Mesenchymal stem cell (in vitro differentiated cells and primary cell): ENCODE measurements around the gene SPTSSA.
"Not testable (repeated sequence)": the region's sequence is repeated elsewhere in the genome, so short reads cannot be mapped to it uniquely, and the experiment has no call there.

Source experiments
- DNase-seq: peaks from one replicate; pipeline ENCODE4 v3.0.0-alpha.2; 2013
- H2AFZ ChIP-seq: one replicate; pipeline ENCODE4 v1.6.1; 2013; ENCODE audit warnings: low read depth, mild to moderate bottlenecking, control low read depth, inconsistent platforms, low read length, moderate library complexity
- H2AK5ac ChIP-seq: 2 replicates; pipeline ENCODE4 v1.6.1; 2013; ENCODE audit warnings: low read length, moderate library complexity, mild to moderate bottlenecking, inconsistent platforms; ENCODE audit not compliant: severe bottlenecking
- H2BK120ac ChIP-seq: one replicate; pipeline ENCODE4 v1.6.1; 2013; ENCODE audit warnings: low read depth, mild to moderate bottlenecking, inconsistent platforms, low read length, moderate library complexity
- H2BK12ac ChIP-seq, 2 experiments: one replicate each; pipeline ENCODE4 v1.6.1; 2013; ENCODE audit warnings: inconsistent platforms in 2 of 2, low read length in 2 of 2, mild to moderate bottlenecking in 2 of 2, moderate library complexity in 2 of 2, control low read depth in 1 of 2
- H2BK15ac ChIP-seq: one replicate; pipeline ENCODE4 v1.6.1; 2013; ENCODE audit warnings: mild to moderate bottlenecking, low read depth, inconsistent platforms; ENCODE audit not compliant: poor library complexity, severe bottlenecking
- H2BK5ac ChIP-seq: 2 replicates; pipeline ENCODE4 v1.6.1; 2013; ENCODE audit warnings: low read depth, mild to moderate bottlenecking, low read length, control low read depth, inconsistent platforms; ENCODE audit not compliant: poor library complexity, severe bottlenecking
- H3K14ac ChIP-seq, 2 experiments: one replicate each; pipeline ENCODE4 v1.6.1; 2013; ENCODE audit warnings: inconsistent platforms in 2 of 2, low read length in 2 of 2, control low read depth in 1 of 2, mild to moderate bottlenecking in 1 of 2, moderate library complexity in 1 of 2
- H3K18ac ChIP-seq, 2 experiments: one replicate each; pipeline ENCODE4 v1.6.1; 2013; ENCODE audit warnings: inconsistent platforms in 2 of 2, low read length in 2 of 2, control low read depth in 1 of 2, low read depth in 1 of 2, mild to moderate bottlenecking in 1 of 2
- H3K23ac ChIP-seq, 2 experiments: one replicate each; pipeline ENCODE4 v1.6.1; 2013; ENCODE audit warnings: inconsistent platforms in 2 of 2, low read length in 2 of 2, mild to moderate bottlenecking in 2 of 2, moderate library complexity in 2 of 2, control low read depth in 1 of 2
- H3K27ac ChIP-seq: 2 replicates; pipeline ENCODE4 v1.5.1; 2013; ENCODE audit warnings: mild to moderate bottlenecking, moderate library complexity, low read length, control low read depth, inconsistent platforms; ENCODE audit not compliant: poor library complexity, severe bottlenecking
- H3K27me3 ChIP-seq, 2 experiments: 2 replicates each; pipeline versions ENCODE4 v1.6.1 to v1.7.0; 2013; ENCODE audit warnings: low read length in 2 of 2, mild to moderate bottlenecking in 2 of 2, moderate library complexity in 2 of 2, control low read depth in 1 of 2, inconsistent platforms in 1 of 2; ENCODE audit not compliant: control insufficient read depth in 1 of 2, insufficient read depth in 1 of 2
- H3K36me3 ChIP-seq, 2 experiments: 2 replicates each; pipeline versions ENCODE4 v1.6.1 to v1.7.0; 2013; ENCODE audit warnings: low read length in 2 of 2, control low read depth in 1 of 2, inconsistent platforms in 1 of 2, low read depth in 1 of 2, mild to moderate bottlenecking in 1 of 2; ENCODE audit not compliant: insufficient read depth in 2 of 2, control insufficient read depth in 1 of 2
- H3K4ac ChIP-seq, 2 experiments: one replicate each; pipeline ENCODE4 v1.6.1; 2013; ENCODE audit warnings: inconsistent platforms in 2 of 2, low read length in 2 of 2, mild to moderate bottlenecking in 2 of 2, moderate library complexity in 2 of 2, control low read depth in 1 of 2, low read depth in 1 of 2
- H3K4me1 ChIP-seq: 2 replicates; pipeline ENCODE4 v1.6.1; 2013; ENCODE audit warnings: low read depth, low read length, control low read depth; ENCODE audit not compliant: control insufficient read depth, insufficient read depth
- H3K4me2 ChIP-seq: 2 replicates; pipeline ENCODE4 v1.6.1; 2013; ENCODE audit warnings: low read length, mild to moderate bottlenecking, inconsistent platforms; ENCODE audit not compliant: poor library complexity, severe bottlenecking
- H3K4me3 ChIP-seq, 2 experiments: 2 replicates each; pipeline versions ENCODE4 v1.5.1 to v1.7.0; 2013; ENCODE audit warnings: low read length in 2 of 2, mild to moderate bottlenecking in 2 of 2, control low read depth in 1 of 2, low read depth in 1 of 2; ENCODE audit not compliant: insufficient read depth in 1 of 2
- H3K79me1 ChIP-seq: replicated peaks from 2 replicates; pipeline ENCODE4 v1.6.1; 2013; ENCODE audit warnings: mild to moderate bottlenecking, control low read depth, low read length, inconsistent platforms; ENCODE audit not compliant: poor library complexity, severe bottlenecking
- H3K9ac ChIP-seq: 2 replicates; pipeline ENCODE4 v1.7.0; 2013; ENCODE audit warnings: mild to moderate bottlenecking, low read length, moderate library complexity
- H3K9me3 ChIP-seq: 2 replicates; pipeline ENCODE4 v1.7.0; 2013; ENCODE audit warnings: mild to moderate bottlenecking, low read length; ENCODE audit not compliant: control insufficient read depth
- H4K8ac ChIP-seq: one replicate; pipeline ENCODE4 v1.6.1; 2013; ENCODE audit warnings: inconsistent platforms, mild to moderate bottlenecking, low read length, moderate library complexity
- H4K91ac ChIP-seq: one replicate; pipeline ENCODE4 v1.6.1; 2013; ENCODE audit warnings: mild to moderate bottlenecking, low read length, inconsistent platforms
- WGBS: methylation state at CpG from one replicate; pipeline ENCODE4 v1.1.7; 2013; ENCODE audit warnings: mixed read lengths; 5-methylcytosine and 5-hydroxymethylcytosine counted together

The SPTSSA gene

DNA sequence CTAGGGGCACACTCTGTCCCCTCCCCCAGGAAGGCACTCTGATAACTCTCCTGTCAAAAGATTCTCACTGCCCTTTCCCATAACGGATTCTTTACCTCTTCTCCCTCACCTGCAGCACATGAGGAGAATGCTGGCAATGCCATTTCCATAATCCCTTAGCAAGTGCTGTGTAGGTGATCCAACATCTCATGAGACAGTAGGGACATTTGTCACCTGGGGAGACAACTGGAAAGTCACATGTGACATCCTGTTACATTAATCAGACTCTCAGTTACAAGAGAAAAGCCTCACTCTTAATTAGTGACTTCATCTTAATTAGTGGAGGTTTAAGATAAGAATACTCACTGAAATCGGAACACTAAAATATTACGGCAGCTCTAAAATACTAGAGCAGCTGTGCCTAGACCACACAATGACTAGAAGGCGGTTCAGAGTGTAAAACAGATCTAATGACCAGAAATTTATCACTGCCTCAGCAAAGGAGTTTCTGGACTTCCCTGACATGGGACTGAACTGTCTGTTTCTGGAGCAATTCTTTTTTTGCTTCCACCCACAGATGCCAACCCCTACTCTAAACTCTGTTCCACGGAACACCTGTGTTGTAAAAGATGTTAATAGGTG, 75.1 kb downstream of the SPTSSA start:
- no peak overlapping the region for H2BK5ac ChIP-seq
- peaks cover 4% of the 10 kb centered on the region for H3K9me3 ChIP-seq
- H3K23ac ChIP-seq, result peak overlapping the region in 1 of 2 experiments; percentile 29
- no peaks in the 10 kb centered on the region for H3K4me1 ChIP-seq
- H3K14ac ChIP-seq, result peak overlapping the region in 1 of 2 experiments; percentile 29
- no peak overlapping the region for H2AFZ ChIP-seq
- no peak overlapping the region for H2AK5ac ChIP-seq
- no peak for DNase-seq
- H3K4me3 ChIP-seq, result no peak overlapping the region
- no peak overlapping the region for H3K27ac ChIP-seq
- H2BK15ac ChIP-seq, result no peak overlapping the region
- no peak overlapping the region for H3K4me2 ChIP-seq
- H3K27me3 ChIP-seq, result peaks cover 0 to 21% of the 10 kb centered on the region in 2 experiments
- H4K91ac ChIP-seq, result no peak overlapping the region
- no peak overlapping the region for H2BK120ac ChIP-seq
- WGBS, result 71% methylated on average over 5 of the region's 5 CpGs
- H4K8ac ChIP-seq, result no peak overlapping the region
- no peak overlapping the region for H3K18ac ChIP-seq
- H3K9ac ChIP-seq, result no peak overlapping the region
- H2BK12ac ChIP-seq, result no peak overlapping the region
- H3K79me1 ChIP-seq, result no peaks in the 10 kb centered on the region
- H3K36me3 ChIP-seq, result no peaks in the 10 kb centered on the region
- no peak overlapping the region for H3K4ac ChIP-seq

DNA sequence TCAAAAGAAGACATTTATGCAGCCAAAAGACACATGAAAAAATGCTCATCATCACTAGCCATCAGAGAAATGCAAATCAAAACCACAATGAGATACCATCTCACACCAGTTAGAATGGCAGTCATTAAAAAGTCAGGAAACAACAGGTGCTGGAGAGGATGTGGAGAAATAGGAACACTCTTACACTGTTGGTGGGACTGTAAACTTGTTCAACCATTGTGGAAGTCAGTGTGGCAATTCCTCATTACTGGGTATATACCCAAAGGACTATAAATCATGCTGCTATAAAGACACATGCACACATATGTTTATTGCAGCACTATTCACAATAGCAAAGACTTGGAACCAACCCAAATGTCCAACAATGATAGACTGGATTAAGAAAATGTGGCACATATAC, 76.2 kb downstream of the SPTSSA start:
- H2BK15ac ChIP-seq, H2AK5ac ChIP-seq, H3K4me1 ChIP-seq, H3K14ac ChIP-seq, H3K4ac ChIP-seq, H3K36me3 ChIP-seq, H4K91ac ChIP-seq, H3K9ac ChIP-seq, H3K4me3 ChIP-seq, H3K4me2 ChIP-seq, H3K9me3 ChIP-seq, H2BK120ac ChIP-seq, H3K18ac ChIP-seq, H3K79me1 ChIP-seq, DNase-seq, H3K23ac ChIP-seq, H4K8ac ChIP-seq, H2BK5ac ChIP-seq, H3K27ac ChIP-seq, H2AFZ ChIP-seq, H2BK12ac ChIP-seq: not testable (repeated sequence)
- peaks cover 0 to 21% of the 10 kb centered on the region in 2 experiments for H3K27me3 ChIP-seq

- no peak overlapping the region for H2BK15ac ChIP-seq
- no peak for DNase-seq
- H2BK12ac ChIP-seq, result no peak overlapping the region
- no peak overlapping the region for H2AK5ac ChIP-seq
- no peak overlapping the region for H2BK120ac ChIP-seq
- H3K18ac ChIP-seq, result no peak overlapping the region
- H3K79me1 ChIP-seq, result no peaks in the 10 kb centered on the region
- H3K4me3 ChIP-seq, result no peak overlapping the region
- peaks cover 3% of the 10 kb centered on the region for H3K9me3 ChIP-seq
- WGBS, result 52% methylated on average over 2 of the region's 2 CpGs
- peaks cover 2 to 35% of the 10 kb centered on the region in 2 experiments for H3K27me3 ChIP-seq
- no peaks in the 10 kb centered on the region for H3K4me1 ChIP-seq
- no peak overlapping the region for H3K27ac ChIP-seq
- no peak overlapping the region for H3K9ac ChIP-seq
- H3K36me3 ChIP-seq, result no peaks in the 10 kb centered on the region
- H3K4ac ChIP-seq, result no peak overlapping the region
- H2BK5ac ChIP-seq, result no peak overlapping the region
- no peak overlapping the region for H3K4me2 ChIP-seq
- no peak overlapping the region for H3K23ac ChIP-seq
- H2AFZ ChIP-seq, result no peak overlapping the region
- no peak overlapping the region for H4K8ac ChIP-seq
- no peak overlapping the region for H3K14ac ChIP-seq
- H4K91ac ChIP-seq, result no peak overlapping the region
Observed at GRCh38 chr14:34383839-34384238, 78.2 kb downstream of the SPTSSA start.
